SK-N-SH (cell line): ENCODE measurements around the gene BAIAP2L2.
A peak's percentile ranks its signal among the peaks of the same experiment; 100 is the strongest.

ENCODE experiments used
- CTCF ChIP-seq: fragments of 200-600 bp; sonication (generic); IDR thresholded peaks from 2 replicates; pipeline ENCODE4 v1.6.1; 2017; ENCODE audit warnings: antibody characterized with exemption, mild to moderate bottlenecking, moderate library complexity
- POLR2AphosphoS5 ChIP-seq: IDR thresholded peaks from 2 replicates; pipeline ENCODE4 v1.6.1; 2012; ENCODE audit warnings: low read depth, low read length

- TF ChIP-seq CTCF (peak; percentile 38), POLR2AphosphoS5 (no peak)
These were observed 40.9 kb downstream of the BAIAP2L2 start for GRCh38 chr22:38069372-38070249.
